ENCODE data around the gene FARP2. TPM values are rescaled to one million over a fixed set of nuclear protein-coding genes. Genes with fewer than 3 reads are reported as not detected.
"Not testable (repeated sequence)": the region's sequence is repeated elsewhere in the genome, so short reads cannot be mapped to it uniquely, and the experiment has no call there.

Gene FARP2
- total RNA-seq, 1 experiment from 2014 or later = 74.5 TPM

GRCh38 chr2:241450092-241450491, 94.0 kb downstream of the FARP2 start:
- not testable (repeated sequence) for H3K4me3 ChIP-seq; H3K9me3 ChIP-seq (replicated peaks); H3K27ac ChIP-seq; DNase-seq (ENCODE audit: low read depth in 1 of 2, low spot score in 2 of 2); H3K27me3 ChIP-seq (replicated peaks); H3K4me1 ChIP-seq (replicated peaks)
- peaks cover 19% of the 10 kb centered on the region for H3K36me3 ChIP-seq

- H3K4me3 ChIP-seq = no peak overlapping the region
Observed at GRCh38 chr2:241451840-241452506, 95.9 kb downstream of the FARP2 start.

DNA sequence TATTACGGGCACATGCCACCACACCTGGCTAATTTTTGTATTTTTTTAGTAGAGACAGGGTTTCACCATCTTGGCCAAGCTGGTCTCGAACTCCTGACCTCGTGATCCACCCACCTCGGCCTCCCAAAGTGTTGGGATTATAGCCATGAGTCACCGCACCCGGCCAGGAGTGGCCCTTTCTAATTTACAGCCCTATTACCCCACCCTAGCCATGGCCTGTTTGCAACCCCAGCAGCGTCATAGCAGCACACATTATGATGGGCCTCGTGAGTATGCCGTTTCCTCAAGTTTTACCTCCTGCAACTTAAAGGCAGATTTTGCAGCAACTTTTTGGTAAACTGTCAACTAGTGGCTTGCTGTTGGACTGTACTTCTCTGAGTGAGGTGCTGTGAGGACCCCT, 97.8 kb downstream of the FARP2 start:
- H3K9me3 ChIP-seq (replicated peaks); H3K4me3 ChIP-seq; H3K27ac ChIP-seq; H3K27me3 ChIP-seq (replicated peaks); DNase-seq (ENCODE audit: low read depth in 1 of 2, low spot score in 2 of 2); H3K4me1 ChIP-seq (replicated peaks); H3K36me3 ChIP-seq: not testable (repeated sequence)

More at GRCh38 chr2:241451840-241452506, 95.9 kb downstream of the FARP2 start:
- no peak for DNase-seq (ENCODE audit: low read depth in 1 of 2, low spot score in 2 of 2)
- no peaks in the 10 kb centered on the region for H3K4me1 ChIP-seq (replicated peaks)
- H3K27me3 ChIP-seq (replicated peaks) = no peaks in the 10 kb centered on the region
- H3K36me3 ChIP-seq = peaks cover 3% of the 10 kb centered on the region; the same call in 1 of the 2 replicates
- no peaks in the 10 kb centered on the region; the same call in 1 of the 2 replicates for H3K9me3 ChIP-seq (replicated peaks)
- no peak overlapping the region for H3K27ac ChIP-seq

- H3K4me1 ChIP-seq (replicated peaks) = no peaks in the 10 kb centered on the region
- no peak for DNase-seq (ENCODE audit: low read depth in 1 of 2, low spot score in 2 of 2)
- H3K9me3 ChIP-seq (replicated peaks) = no peaks in the 10 kb centered on the region
- no peak overlapping the region for H3K4me3 ChIP-seq
- no peaks in the 10 kb centered on the region for H3K27me3 ChIP-seq (replicated peaks)
- no peaks in the 10 kb centered on the region for H3K36me3 ChIP-seq
- H3K27ac ChIP-seq = no peak overlapping the region
Observed at GRCh38 chr2:241454837-241455485, 98.9 kb downstream of the FARP2 start.

GRCh38 chr2:241456546-241456945, 100.5 kb downstream of the FARP2 start:
- Histone ChIP-seq H3K27ac (no peak overlapping the region), H3K4me3 (no peak overlapping the region), H3K4me1 (replicated peaks) (no peaks in the 10 kb centered on the region), H3K36me3 (no peaks in the 10 kb centered on the region), H3K9me3 (replicated peaks) (no peaks in the 10 kb centered on the region), H3K27me3 (replicated peaks) (no peaks in the 10 kb centered on the region)
- no peak for DNase-seq (ENCODE audit: low read depth in 1 of 2, low spot score in 2 of 2)

DNA sequence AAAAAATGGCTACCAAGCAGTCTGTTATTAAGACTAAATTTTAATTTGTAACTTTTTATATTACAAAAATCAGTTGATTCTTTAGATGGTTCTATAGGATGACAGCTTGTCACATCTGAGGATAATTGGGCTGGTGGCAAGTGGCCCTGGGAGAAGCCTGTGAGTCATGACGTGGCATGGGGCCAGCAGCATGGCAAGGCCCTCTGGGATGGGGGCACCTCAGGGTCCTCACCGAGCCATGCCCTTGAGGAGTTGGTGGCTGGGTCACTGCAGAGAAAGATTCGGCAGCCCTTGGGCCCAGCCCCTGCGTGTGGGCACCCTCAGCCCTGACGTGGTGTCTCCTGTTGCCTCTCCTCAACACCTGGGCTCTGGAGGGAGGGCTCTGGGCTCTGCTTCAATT, 102.6 kb downstream of the FARP2 start:
- Histone ChIP-seq H3K4me1 (replicated peaks) (no peaks in the 10 kb centered on the region), H3K27me3 (replicated peaks) (no peaks in the 10 kb centered on the region), H3K4me3 (no peak overlapping the region), H3K9me3 (replicated peaks) (no peaks in the 10 kb centered on the region), H3K27ac (no peak overlapping the region), H3K36me3 (peaks cover 4% of the 10 kb centered on the region; the same call in 1 of the 2 replicates)
- no peak for DNase-seq (ENCODE audit: low read depth in 1 of 2, low spot score in 2 of 2)

DNA sequence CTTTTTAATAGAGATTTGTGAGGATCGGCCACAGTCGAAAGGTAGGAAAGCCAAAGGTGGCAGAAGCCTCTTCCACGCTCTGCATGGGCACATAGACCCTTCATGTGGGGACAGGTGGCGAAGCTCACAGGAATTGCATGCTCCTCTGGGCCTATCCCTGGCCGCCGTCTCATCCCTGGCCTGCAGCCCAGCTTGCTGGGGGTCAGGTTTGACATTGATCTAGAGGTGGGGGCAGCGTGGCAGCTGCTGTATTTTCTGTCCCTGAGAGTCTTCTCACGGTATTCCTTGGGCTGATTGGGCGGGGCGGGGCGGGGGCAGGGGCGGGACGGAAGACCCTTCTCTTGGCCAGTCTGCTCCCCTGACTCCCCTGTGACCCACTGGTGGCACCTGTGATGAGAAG, 103.4 kb downstream of the FARP2 start:
- H3K4me1 ChIP-seq (replicated peaks) = no peaks in the 10 kb centered on the region
- H3K36me3 ChIP-seq = peaks cover 4% of the 10 kb centered on the region; the same call in 1 of the 2 replicates
- H3K27me3 ChIP-seq (replicated peaks) = no peaks in the 10 kb centered on the region
- no peak overlapping the region for H3K4me3 ChIP-seq
- H3K27ac ChIP-seq = no peak overlapping the region
- no peak for DNase-seq (ENCODE audit: low read depth in 1 of 2, low spot score in 2 of 2)
- H3K9me3 ChIP-seq (replicated peaks) = no peaks in the 10 kb centered on the region

DNA sequence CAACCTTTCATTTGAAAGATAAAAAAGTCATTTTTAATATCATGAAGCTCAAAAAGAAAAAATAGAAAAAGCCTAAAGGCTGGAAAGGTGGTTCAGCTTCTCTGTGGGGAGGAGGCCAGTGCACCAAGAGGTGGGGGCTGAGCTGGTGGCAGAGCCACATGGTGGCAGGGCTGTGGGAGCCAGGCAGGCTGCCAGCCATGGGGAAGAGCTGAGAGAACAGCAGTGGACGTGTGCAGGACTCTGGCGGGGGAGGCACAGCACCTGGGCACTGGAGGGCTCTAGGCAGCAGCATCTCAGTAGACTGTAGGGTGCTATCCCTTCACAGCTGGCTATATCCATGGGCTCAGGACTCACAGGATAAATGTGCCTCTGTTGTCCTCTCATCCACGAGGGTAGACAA, 104.5 kb downstream of the FARP2 start:
- DNase-seq (ENCODE audit: low read depth in 1 of 2, low spot score in 2 of 2) = no peak
- no peaks in the 10 kb centered on the region for H3K27me3 ChIP-seq (replicated peaks)
- H3K9me3 ChIP-seq (replicated peaks) = no peaks in the 10 kb centered on the region
- no peaks in the 10 kb centered on the region for H3K4me1 ChIP-seq (replicated peaks)
- no peak overlapping the region for H3K27ac ChIP-seq
- H3K4me3 ChIP-seq = no peak overlapping the region
- peaks cover 4% of the 10 kb centered on the region; the same call in 1 of the 2 replicates for H3K36me3 ChIP-seq

DNA sequence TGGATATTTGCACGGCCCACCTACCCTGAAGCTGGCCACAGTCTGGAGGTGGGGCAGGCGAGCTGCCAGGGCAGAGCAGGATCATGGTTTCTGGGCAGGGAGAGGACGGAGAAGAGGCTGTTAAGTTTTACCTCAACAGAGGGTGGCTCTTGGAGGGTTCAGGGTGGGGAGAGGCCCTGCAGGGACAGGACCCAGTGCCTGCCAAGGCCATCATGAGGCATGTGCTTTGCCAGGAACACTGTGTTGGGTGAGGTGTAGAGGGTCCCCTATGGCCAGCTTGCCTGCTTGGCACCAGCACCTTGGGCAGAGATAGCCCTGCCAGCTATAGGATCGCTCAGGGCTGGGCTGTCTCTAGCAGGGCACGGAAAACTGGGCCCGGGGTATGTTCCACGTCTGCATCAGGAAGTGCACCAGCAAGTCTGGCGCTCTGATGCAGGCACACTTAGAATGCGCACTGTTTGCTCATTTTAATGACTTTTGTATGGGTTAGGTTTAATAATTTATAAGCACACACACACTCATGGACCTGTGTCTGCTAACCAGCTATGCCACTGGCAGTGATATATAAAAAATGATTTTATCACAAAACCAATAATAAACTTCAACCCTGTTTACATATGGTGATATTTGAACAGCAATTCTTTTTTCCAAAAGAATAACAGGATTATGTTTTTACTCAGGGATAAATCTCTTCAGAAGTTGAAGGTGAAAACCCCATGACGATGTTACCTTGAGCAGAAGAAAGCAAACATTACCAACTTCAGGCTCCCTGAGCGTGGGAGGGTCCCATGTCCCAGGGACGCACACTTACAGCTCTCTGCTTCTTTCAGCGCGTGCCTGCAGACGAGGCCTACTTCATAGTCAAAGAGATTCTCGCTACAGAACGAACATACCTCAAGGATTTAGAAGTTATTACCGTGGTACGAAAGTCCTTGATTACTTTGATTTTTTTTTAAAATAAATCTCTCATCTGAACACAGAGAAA, 105.9 kb downstream of the FARP2 start:
- H3K4me3 ChIP-seq = no peak overlapping the region
- H3K9me3 ChIP-seq (replicated peaks) = no peaks in the 10 kb centered on the region
- no peaks in the 10 kb centered on the region for H3K4me1 ChIP-seq (replicated peaks)
- DNase-seq (ENCODE audit: low read depth in 1 of 2, low spot score in 2 of 2) = no peak
- H3K36me3 ChIP-seq = peaks cover 4% of the 10 kb centered on the region; the same call in 1 of the 2 replicates
- H3K27ac ChIP-seq = no peak overlapping the region
- no peaks in the 10 kb centered on the region for H3K27me3 ChIP-seq (replicated peaks)

DNA sequence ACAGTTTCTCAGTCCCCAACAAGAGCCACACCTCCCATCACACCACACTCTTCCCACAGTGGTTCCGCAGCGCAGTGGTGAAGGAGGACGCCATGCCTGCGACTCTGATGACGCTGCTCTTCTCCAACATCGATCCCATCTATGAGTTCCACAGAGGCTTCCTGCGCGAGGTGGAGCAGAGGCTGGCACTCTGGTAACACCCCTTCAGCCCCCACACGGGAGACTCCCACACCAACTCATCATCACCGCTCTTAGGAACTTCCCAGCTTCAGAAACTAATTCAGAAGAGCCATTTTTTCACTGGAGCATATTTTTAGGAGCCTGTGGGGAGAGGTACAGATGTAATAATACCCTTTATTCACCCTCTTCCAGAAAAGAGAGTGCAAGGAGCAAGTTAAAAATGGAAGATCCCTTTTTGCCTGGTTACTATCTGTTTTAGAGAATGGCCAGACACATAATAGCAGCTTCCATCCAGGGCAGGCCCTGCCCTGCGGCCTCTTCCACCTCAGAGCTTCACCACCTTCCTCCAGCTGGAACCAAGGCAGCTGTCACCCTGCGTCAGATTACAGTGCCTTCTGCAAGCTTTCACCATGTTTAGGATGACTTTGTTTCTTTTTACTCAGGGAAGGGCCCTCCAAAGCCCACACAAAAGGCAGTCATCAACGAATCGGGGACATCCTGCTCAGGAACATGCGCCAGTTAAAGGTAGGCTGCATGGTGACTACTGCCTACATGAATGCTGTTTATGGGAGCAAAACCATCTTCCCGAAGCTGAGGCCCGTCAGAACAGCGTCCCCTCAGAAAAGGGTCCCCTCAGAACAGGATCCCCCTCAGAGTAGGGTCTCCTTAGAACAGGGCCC, 107.4 kb downstream of the FARP2 start:
- Histone ChIP-seq H3K27ac (no peak overlapping the region), H3K4me3 (no peak overlapping the region)

GRCh38 chr2:241465543-241465942, 109.5 kb downstream of the FARP2 start:
- Histone ChIP-seq H3K36me3 (peaks cover 4% of the 10 kb centered on the region; the same call in 1 of the 2 replicates), H3K4me1 (replicated peaks) (no peaks in the 10 kb centered on the region), H3K27ac (no peak overlapping the region), H3K9me3 (replicated peaks) (no peaks in the 10 kb centered on the region), H3K4me3 (no peak overlapping the region), H3K27me3 (replicated peaks) (no peaks in the 10 kb centered on the region)
- no peak for DNase-seq (ENCODE audit: low read depth in 1 of 2, low spot score in 2 of 2)

More for the DNA sequence above, 107.4 kb downstream of the FARP2 start:
- no peak for DNase-seq (ENCODE audit: low read depth in 1 of 2, low spot score in 2 of 2)
- Histone ChIP-seq H3K9me3 (replicated peaks) (no peaks in the 10 kb centered on the region), H3K4me1 (replicated peaks) (no peaks in the 10 kb centered on the region), H3K27me3 (replicated peaks) (no peaks in the 10 kb centered on the region), H3K36me3 (peaks cover 4% of the 10 kb centered on the region; the same call in 1 of the 2 replicates)

DNA sequence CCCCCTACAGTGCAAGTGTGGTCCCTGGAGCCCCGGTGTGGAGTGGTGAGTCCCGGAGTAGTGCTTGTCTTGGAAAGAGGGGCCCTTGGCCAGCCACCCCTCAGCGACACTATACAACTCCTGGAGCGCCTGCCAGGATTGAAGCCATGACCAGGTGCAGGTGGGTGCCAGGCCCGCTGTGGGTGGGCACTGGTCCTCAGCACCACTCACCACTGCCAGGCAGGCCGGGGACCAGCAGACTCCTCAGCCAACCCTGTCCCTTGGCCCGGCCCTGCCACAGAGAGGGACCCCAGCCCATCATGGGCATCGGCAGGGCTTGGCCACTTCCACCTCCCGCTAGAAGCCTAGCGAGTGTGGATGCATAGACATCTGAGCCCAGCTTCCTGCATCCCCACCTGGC, 110.1 kb downstream of the FARP2 start:
- Histone ChIP-seq H3K27ac (no peak overlapping the region), H3K4me1 (replicated peaks) (no peaks in the 10 kb centered on the region), H3K27me3 (replicated peaks) (no peaks in the 10 kb centered on the region), H3K4me3 (no peak overlapping the region), H3K9me3 (replicated peaks) (no peaks in the 10 kb centered on the region), H3K36me3 (peaks cover 4% of the 10 kb centered on the region; the same call in 1 of the 2 replicates)
- DNase-seq (ENCODE audit: low read depth in 1 of 2, low spot score in 2 of 2) = no peak

Measured in SJSA1 (cell line).